CD14-positive monocyte (primary cell): ENCODE measurements around the gene SLC25A11. TPM values are rescaled to one million over a fixed set of nuclear protein-coding genes. Genes with fewer than 3 reads are reported as not detected.

Experiments used
- DNase-seq, 3 donors: peaks; one replicate each; pipeline ENCODE4 v3.0.0-alpha.2; 2011 to 2022
- H2AFZ ChIP-seq: 2 replicates; pipeline ENCODE4 v1.6.0; 2012; ENCODE audit warnings: mild to moderate bottlenecking, low read depth, low read length, inconsistent platforms; ENCODE audit not compliant: insufficient read depth, poor library complexity, severe bottlenecking
- H3K27ac ChIP-seq, 2 donors: 1 replicate in 1 of 2; 2 replicates in 1 of 2; pipeline ENCODE4 v1.5.1; 2012 to 2013; ENCODE audit warnings: low read length in 2 of 2, control low read depth in 1 of 2, inconsistent platforms in 1 of 2, low read depth in 1 of 2, mild to moderate bottlenecking in 1 of 2
- H3K27me3 ChIP-seq, 2 donors: one replicate each; pipeline versions ENCODE4 v1.6.0 to v1.6.1; 2011 to 2013; ENCODE audit warnings: low read length in 2 of 2; ENCODE audit not compliant: control insufficient read depth in 2 of 2, insufficient read depth in 2 of 2
- H3K36me3 ChIP-seq, 2 donors: replicated peaks in 1 of 2; 1 replicate in 1 of 2; 2 replicates in 1 of 2; pipeline versions ENCODE4 v1.5.1 to v1.6.1; 2012 to 2013; ENCODE audit warnings: low read length in 2 of 2, control low read depth in 1 of 2, inconsistent platforms in 1 of 2, mild to moderate bottlenecking in 1 of 2; ENCODE audit not compliant: insufficient read depth in 2 of 2, control insufficient read depth in 1 of 2
- H3K4me1 ChIP-seq, 2 donors: 1 replicate in 1 of 2; 2 replicates in 1 of 2; pipeline versions ENCODE4 v1.5.1 to v1.6.1; 2012 to 2013; ENCODE audit warnings: low read length in 2 of 2, control low read depth in 1 of 2, inconsistent platforms in 1 of 2, mild to moderate bottlenecking in 1 of 2, moderate library complexity in 1 of 2; ENCODE audit not compliant: insufficient read depth in 2 of 2, control insufficient read depth in 1 of 2
- H3K4me2 ChIP-seq: replicated peaks from 2 replicates; pipeline ENCODE3; 2012; ENCODE audit warnings: low read length, moderate library complexity, mild to moderate bottlenecking; ENCODE audit not compliant: poor library complexity, severe bottlenecking; ENCODE audit errors: extremely low read depth
- H3K4me3 ChIP-seq, 3 experiments: fragments of 200-600 bp in 1 of 3; sonication (generic) in 1 of 3; replicated peaks in 1 of 3; 1 replicate in 2 of 3; 2 replicates in 1 of 3; pipeline ENCODE4 v1.5.1; 2011 to 2013; ENCODE audit warnings: low read length in 3 of 3, mild to moderate bottlenecking in 3 of 3, control low read depth in 2 of 3, low read depth in 2 of 3, inconsistent platforms in 1 of 3, moderate library complexity in 1 of 3
- H3K79me2 ChIP-seq: 2 replicates; pipeline ENCODE4 v1.6.0; 2012; ENCODE audit warnings: mild to moderate bottlenecking, control low read depth, inconsistent platforms, low read length, moderate library complexity; ENCODE audit not compliant: insufficient read depth
- H3K9ac ChIP-seq: 2 replicates; pipeline ENCODE4 v1.6.0; 2017; ENCODE audit warnings: low read length, mild to moderate bottlenecking; ENCODE audit not compliant: insufficient read depth, poor library complexity, severe bottlenecking
- H3K9me3 ChIP-seq, 2 donors: replicated peaks in 1 of 2; 1 replicate in 1 of 2; 2 replicates in 1 of 2; pipeline versions ENCODE4 v1.5.1 to v1.6.1; 2012 to 2013; ENCODE audit warnings: low read length in 2 of 2, control low read depth in 1 of 2; ENCODE audit not compliant: control insufficient read depth in 1 of 2, insufficient read depth in 1 of 2
- H4K20me1 ChIP-seq: 2 replicates; pipeline ENCODE4 v1.6.0; 2012; ENCODE audit warnings: mild to moderate bottlenecking, low read length, control low read depth, moderate library complexity; ENCODE audit not compliant: insufficient read depth
- H3K27ac Mint-ChIP-seq, 7 donors: one replicate each; pipeline ENCODE4 v1.8.0; 2020; ENCODE audit warnings: mild to moderate bottlenecking in 7 of 7, mixed read lengths in 7 of 7, moderate library complexity in 6 of 7, inconsistent platforms in 2 of 7
- H3K27me3 Mint-ChIP-seq, 3 donors: one replicate each; pipeline ENCODE4 v1.8.0; 2021 to 2022; ENCODE audit warnings: low read depth in 3 of 3, mild to moderate bottlenecking in 3 of 3, mixed read lengths in 3 of 3, moderate library complexity in 3 of 3, inconsistent platforms in 1 of 3
- H3K36me3 Mint-ChIP-seq, 2 donors: one replicate each; pipeline ENCODE4 v1.8.0; 2020; ENCODE audit warnings: mixed read lengths in 2 of 2, inconsistent platforms in 1 of 2, mild to moderate bottlenecking in 1 of 2
- H3K4me1 Mint-ChIP-seq: one replicate; pipeline ENCODE4 v1.8.0; 2020; ENCODE audit warnings: mild to moderate bottlenecking, mixed read lengths
- H3K4me3 Mint-ChIP-seq, 2 donors: one replicate each; pipeline ENCODE4 v1.8.0; 2020; ENCODE audit warnings: mild to moderate bottlenecking in 2 of 2, mixed read lengths in 2 of 2, moderate library complexity in 1 of 2
- H3K9me3 Mint-ChIP-seq, 7 donors: one replicate each; pipeline ENCODE4 v1.8.0; 2020 to 2022; ENCODE audit warnings: mixed read lengths in 7 of 7, mild to moderate bottlenecking in 6 of 7, moderate library complexity in 6 of 7, inconsistent platforms in 2 of 7
- CTCF ChIP-seq: fragments of 200-600 bp; IDR thresholded peaks from one replicate; pipeline ENCODE4 v1.8.0; 2022; ENCODE audit warnings: antibody characterized with exemption, mild to moderate bottlenecking
- WGBS: methylation state at CpG from one replicate; pipeline ENCODE4 v1.1.5; 2013; ENCODE audit warnings: missing lambda C conversion rate; ENCODE audit not compliant: insufficient coverage; 5-methylcytosine and 5-hydroxymethylcytosine counted together
- intact Hi-C, 2 donors: fragments of 100-400 bp; cut with micrococcal nuclease; formaldehyde crosslinking; loops; one replicate each; pipeline versions ENCODE4 v1.15.0 to v1.15.1; 2023
- polyA plus RNA-seq, 3 donors: library from polyadenylated mRNA; depleted of rRNA in 1 of 3; unstranded in 2 of 3; stranded (reverse) in 1 of 3; fragments of 300-500 nt in 2 of 3; fragments of >200 nt in 1 of 3; fragmentation: Illumina TruSeq in 2 of 3; gene quantifications; 1 replicate in 2 of 3; 2 replicates in 1 of 3; pipeline ENCODE4 v1.2.3, GENCODE V29; 2012 to 2021

Gene SLC25A11
- polyA plus RNA-seq, 3 donors, result 65.2 to 138 (median 111) TPM

- TF ChIP-seq CTCF, result no peak
- H3K27me3 Mint-ChIP-seq, result peaks cover 2 to 8% (median 3%) of the 10 kb centered on the region in 3 donors
- peak overlapping the region; percentile 80 for H3K9ac ChIP-seq
- H3K27ac Mint-ChIP-seq, result peak overlapping the region; percentile 95 to 99 (median 98)
- peaks cover 66% of the 10 kb centered on the region for H3K79me2 ChIP-seq
- H3K9me3 Mint-ChIP-seq, result no peaks in the 10 kb centered on the region
- H3K36me3 Mint-ChIP-seq, result peaks cover 35 to 42% of the 10 kb centered on the region in 2 donors
- peak; percentile 32 to 74 (median 47) for DNase-seq
- H3K27ac ChIP-seq, result peak overlapping the region; percentile 94
- peaks cover 29 to 34% of the 10 kb centered on the region in 2 donors for H3K36me3 ChIP-seq
- WGBS, result under 1% methylated on average over 47 of the region's 56 CpGs
- H3K4me1 Mint-ChIP-seq, result peaks cover 59% of the 10 kb centered on the region
- H2AFZ ChIP-seq, result peak overlapping the region; percentile 58
- peak overlapping the region; percentile 98 for H3K4me2 ChIP-seq
- H3K9me3 ChIP-seq, result no peaks in the 10 kb centered on the region
- peak overlapping the region; percentile 96 to 97 for H3K4me3 Mint-ChIP-seq
- intact Hi-C loops, result loop anchor here (2.0 to 5.0 kb wide), 3 partner anchors 19 to 180 kb away; partner anchors contain the start of genes CHRNE (in 1 of the 2) and SPAG7 (in 1 of the 2)
- H3K4me3 ChIP-seq, result peak overlapping the region; percentile 92 to 95 (median 94)
- peaks cover 58% of the 10 kb centered on the region for H4K20me1 ChIP-seq
- peaks cover 57 to 74% of the 10 kb centered on the region in 2 donors for H3K4me1 ChIP-seq
- H3K27me3 ChIP-seq, result no peaks in the 10 kb centered on the region
Observed at GRCh38 chr17:4947411-4948165, 7.7 kb upstream of the SLC25A11 start.

DNA sequence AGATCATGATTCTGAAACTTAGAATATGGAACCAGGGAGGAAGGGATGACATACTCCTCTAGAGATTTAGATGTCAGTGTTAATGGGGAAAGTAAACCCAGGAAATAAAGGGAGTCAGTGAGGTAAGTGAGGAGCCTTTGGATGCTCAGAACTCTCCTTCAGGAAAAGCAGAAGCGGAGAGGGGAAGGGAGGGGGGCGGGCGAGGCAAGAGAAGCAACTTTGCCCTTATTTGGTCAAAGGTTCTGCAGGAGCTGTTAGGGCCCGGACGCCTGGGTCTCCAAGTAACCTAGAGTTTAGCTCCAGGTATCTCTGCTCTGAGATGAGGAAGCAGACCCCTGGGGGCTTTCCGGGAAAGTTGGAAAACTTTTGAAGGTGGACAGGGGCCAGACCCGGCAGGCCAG lies 7.2 kb upstream of the SLC25A11 start:
- no peaks in the 10 kb centered on the region for H3K9me3 ChIP-seq
- H3K36me3 ChIP-seq, result peaks cover 32 to 40% of the 10 kb centered on the region in 2 donors
- H3K4me1 ChIP-seq, result peaks cover 63 to 80% of the 10 kb centered on the region in 2 donors
- H3K27ac Mint-ChIP-seq, result peak overlapping the region; percentile 95 to 99 (median 97)
- H4K20me1 ChIP-seq, result peaks cover 64% of the 10 kb centered on the region
- H3K27me3 Mint-ChIP-seq, result peaks cover 2 to 8% (median 3%) of the 10 kb centered on the region in 3 donors
- H2AFZ ChIP-seq, result no peak overlapping the region
- DNase-seq, result peak in 2 of 3 donors; percentile 26 to 62
- H3K27me3 ChIP-seq, result no peaks in the 10 kb centered on the region
- peak overlapping the region; percentile 92 to 95 (median 94) for H3K4me3 ChIP-seq
- peaks cover 65% of the 10 kb centered on the region for H3K4me1 Mint-ChIP-seq
- WGBS, result 0% methylated on average over 5 of the region's 7 CpGs
- H3K79me2 ChIP-seq, result peaks cover 72% of the 10 kb centered on the region
- no peaks in the 10 kb centered on the region for H3K9me3 Mint-ChIP-seq
- no peak for TF ChIP-seq CTCF
- H3K9ac ChIP-seq, result peak overlapping the region; percentile 80
- peak overlapping the region; percentile 98 for H3K4me2 ChIP-seq
- peak overlapping the region; percentile 94 for H3K27ac ChIP-seq
- H3K4me3 Mint-ChIP-seq, result peak overlapping the region; percentile 96 to 97
- peaks cover 40 to 47% of the 10 kb centered on the region in 2 donors for H3K36me3 Mint-ChIP-seq
- intact Hi-C loops, result loop anchor here in 1 of 2 donors (5.0 kb wide), 2 partner anchors 45 to 180 kb away; partner anchors contain the start of gene CHRNE
